HG02763 (cell line): ENCODE measurements around the gene SAMD5.

Experiments used
- ATAC-seq: cut with Tn5 transposase; IDR thresholded peaks from one replicate; pipeline ENCODE4 v1.9.1; 2021; ENCODE audit warnings: mild to moderate bottlenecking, moderate library complexity; ENCODE audit not compliant: unreplicated experiment

The SAMD5 gene

DNA sequence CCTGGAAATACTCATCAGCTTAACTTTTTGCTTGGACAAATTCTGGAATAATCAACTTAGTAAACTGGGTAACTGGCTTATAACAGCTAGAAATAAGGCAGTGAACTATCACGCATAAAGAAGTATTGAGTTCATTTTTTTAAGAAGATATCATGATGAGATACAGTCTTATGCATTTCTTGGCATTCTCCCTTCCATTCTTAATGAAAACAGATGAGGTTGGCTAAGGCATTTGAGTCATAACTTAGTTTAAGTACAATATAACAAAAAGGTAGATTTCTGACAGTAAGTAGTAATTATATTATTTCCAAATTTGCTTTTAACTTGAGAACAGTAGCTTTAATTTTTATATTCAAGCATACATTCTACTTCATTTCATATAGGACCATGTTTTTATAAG lies 56.1 kb downstream of the SAMD5 start:
- ATAC-seq = no peak

DNA sequence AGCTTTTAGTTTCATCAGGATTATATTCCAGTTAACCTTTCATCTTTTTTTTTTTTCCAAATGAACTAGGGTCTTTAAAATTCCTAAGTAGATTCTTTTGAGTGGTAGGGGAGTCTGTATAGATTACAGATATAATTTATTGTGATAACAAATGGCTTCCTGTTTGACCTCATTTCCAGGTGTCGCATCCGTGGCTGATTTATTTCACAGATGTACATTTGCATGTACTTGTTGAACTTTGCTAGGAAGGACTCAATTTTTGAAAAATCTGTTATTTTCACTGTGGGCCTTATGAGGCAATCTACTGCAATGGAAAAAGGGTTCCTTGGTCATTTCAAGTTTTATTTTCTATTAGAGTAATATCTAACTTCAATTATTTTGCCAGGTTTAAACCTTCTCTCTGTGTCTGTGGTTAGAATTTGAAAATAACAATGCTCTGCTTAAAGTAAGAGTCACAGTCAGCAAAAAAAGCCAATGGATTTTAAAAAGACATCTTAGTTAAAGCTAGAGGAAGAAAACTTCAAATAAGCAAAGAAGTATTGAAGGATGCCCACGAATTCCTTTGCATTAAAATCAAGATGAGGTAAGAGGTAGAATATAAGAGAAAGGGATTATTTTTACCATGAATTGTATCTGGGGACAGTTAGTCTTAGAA lies 57.9 kb downstream of the SAMD5 start:
- no peak for ATAC-seq

DNA sequence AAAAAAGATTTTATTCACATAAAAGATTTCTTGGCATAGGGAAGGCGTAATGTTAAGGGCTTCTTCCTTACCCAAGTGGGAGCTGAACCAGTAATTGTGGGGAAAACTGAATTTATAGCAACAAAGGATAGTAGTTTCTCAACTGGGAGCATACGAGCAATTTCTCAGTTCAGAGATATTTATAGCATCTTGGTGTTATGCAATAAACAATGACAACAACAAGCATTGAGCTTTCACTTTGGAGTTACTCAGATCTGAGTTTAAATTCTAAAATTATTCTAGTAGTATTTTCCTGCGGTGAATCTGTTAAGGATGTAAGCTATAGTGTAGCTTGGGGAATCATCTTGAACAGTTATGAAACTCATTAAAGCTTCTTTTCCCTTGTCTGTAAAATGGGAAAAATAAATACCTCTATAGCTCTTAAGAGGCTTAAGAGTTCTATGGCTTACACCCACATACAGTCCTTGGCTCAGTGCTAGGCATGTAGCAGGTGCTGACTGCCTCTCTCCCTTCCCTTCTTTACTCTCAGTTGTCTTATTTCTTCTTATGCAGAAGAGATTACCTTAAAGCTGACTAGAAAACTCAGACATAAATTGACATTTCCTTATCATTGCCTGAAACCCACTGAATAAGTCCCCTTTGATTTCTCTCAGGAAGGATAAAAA lies 58.8 kb downstream of the SAMD5 start:
- no peak for ATAC-seq

DNA sequence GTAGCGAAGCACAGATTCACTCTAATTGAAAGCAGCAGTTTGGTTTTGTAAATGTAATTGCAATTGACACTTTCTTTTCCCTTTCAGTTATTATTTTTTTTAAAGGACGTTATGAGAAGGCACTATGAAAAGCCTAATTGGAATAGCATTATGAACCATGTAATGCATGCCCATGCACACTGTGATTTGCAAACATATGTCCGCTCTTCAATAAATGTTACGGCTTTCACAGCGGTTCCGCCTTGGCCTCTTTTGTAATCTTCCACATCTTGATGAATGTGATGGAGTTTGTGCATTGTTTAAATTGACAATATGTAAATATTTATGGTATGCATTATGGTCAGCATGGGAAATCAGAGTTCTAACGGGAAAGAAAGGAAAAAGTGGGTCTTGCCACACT lies 61.3 kb downstream of the SAMD5 start:
- ATAC-seq = no peak

DNA sequence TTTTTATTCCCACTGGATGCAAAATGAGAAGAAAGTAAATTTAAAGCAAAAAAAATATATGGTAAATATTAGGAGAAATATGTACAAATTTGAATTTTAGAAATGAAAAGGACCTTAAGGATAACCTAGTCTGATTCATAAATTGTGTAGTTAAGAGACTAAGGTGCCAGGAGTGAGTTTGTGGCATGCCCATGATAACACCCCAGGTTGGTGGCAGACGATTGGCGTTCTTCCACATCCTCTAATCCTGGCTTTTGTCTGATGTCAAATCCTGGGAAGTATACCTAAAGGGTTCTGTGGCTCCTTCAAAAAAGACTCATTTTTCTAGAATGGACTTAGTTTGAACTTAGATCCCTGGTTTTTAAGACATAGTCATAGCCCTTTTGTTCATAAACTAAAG lies 62.2 kb downstream of the SAMD5 start:
- no peak for ATAC-seq

DNA sequence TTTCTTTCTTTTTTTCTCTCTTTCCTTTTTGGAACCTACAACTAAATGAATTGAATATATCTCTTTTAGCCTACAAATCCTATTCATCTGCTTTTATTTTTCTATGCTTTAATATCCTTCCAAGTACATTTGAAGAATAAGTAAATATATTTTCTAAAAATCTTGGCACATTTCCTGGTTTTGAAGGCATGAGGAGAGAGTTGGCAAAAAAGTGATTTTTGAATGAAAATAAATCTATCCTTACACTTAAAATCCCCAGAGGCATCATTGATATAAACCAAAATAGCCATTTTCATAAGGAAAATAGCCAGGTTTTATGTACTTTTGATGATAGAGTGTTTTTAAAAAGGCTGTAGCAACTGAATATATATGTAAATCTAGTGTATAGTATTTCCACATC lies 69.0 kb downstream of the SAMD5 start:
- no peak for ATAC-seq

DNA sequence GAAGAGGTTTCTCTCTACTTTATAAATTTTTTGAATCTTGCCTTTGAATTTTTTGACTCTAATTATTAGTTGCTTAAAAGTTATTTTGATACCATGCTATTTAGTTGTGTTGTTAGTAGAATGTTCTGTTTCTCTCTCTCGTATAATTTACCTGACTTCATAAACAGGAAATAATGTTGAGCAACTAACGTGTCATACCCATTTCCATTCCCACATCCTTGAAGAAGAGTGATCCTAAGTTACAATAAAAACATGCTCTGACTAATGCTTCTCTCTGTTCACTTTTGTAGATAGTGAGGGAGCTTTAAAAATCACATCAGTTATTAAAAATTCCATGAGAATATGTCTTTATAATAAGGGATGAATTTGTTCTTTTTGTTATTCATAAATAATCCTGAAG lies 69.7 kb downstream of the SAMD5 start:
- no peak for ATAC-seq

DNA sequence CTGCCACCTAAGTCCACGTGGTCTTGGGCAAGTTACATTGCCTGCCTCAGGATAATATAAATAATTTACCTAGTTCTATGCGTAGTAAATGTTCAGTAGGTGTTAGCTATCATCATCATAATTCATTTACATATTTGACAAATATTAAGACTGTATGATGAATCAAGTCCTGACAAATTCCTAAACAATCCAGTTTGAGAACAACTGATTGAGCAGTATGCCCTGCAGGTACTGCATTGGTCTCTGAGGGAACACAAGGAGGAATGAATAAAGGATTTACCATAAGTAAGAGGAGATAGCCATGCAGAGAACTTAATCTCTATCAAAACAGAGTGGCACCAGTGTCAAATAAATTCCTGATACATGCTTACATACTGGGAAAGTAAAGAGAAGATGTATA lies 70.4 kb downstream of the SAMD5 start:
- no peak for ATAC-seq

DNA sequence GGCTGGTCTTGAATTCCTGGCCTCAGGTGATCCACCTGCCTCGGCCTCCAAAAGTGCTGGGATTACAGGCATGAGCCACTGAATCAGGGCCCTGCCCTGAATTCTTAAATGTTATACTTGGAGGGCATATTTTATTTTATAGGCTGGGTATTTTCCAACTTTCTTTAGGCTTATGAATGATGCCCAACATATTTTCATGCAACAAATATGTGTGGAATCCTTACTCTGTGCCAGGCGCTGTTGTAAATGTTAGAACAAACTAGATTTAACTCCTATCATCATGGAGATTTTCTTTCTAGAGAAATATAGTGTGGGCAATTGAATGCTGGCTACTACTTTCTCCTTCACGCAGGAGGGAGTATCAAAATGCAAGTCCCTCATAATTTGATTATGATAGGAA lies 71.2 kb downstream of the SAMD5 start:
- no peak for ATAC-seq

DNA sequence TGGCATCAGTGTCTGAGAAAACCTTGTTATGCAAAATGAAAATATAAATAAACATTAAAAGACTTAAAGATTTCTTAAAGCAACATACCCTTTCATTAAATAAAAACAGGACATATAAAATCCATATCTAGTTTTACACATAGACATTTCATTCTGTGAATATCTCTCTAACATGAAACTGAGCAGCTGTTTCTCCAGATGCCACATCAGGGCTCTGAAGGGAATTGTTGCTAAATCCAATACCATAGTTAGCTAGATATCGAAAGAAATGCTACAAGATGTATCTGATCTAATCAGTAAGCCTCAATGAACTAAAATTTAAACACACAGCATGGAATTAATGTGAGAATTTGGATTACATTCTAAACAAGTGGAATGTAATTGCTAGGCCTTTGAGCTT lies 74.5 kb downstream of the SAMD5 start:
- no peak for ATAC-seq

DNA sequence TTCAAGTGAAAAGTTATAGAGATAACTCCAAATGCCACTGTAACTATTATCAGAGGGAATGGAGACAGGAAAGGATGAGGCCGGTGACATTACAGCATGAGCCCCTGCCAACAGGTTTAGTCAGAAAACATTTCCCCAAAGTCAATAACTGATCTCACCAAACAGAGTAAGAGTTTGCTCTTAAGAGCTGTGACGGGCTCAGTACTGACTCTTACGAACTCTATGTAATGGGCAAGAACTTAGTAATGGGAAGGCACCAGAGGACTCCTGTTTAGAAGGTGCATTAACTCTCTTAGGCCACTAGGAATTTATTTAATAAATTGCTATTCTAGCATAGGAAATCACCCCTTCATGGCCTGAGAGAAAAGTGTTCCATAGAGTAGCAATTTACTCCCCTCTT lies 76.8 kb downstream of the SAMD5 start:
- ATAC-seq = no peak

DNA sequence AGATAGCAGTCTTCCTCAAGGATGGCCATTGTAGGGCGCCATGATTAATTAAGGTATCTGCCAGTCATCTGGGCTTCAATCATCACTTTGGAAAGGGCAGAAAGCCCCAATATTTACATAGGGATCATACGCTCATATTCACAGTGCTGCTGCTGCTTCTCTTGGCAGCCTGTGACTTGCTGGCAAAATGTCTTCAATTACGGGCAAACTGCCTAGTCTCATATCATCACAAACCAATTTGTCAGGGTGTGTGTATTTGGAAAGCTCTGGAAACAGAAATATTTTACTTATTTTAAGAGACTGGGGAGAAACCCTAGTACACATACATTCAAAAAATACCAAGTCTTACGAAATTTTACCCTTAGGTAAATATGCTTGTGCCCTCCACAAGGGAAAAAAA lies 77.6 kb downstream of the SAMD5 start:
- ATAC-seq = no peak

DNA sequence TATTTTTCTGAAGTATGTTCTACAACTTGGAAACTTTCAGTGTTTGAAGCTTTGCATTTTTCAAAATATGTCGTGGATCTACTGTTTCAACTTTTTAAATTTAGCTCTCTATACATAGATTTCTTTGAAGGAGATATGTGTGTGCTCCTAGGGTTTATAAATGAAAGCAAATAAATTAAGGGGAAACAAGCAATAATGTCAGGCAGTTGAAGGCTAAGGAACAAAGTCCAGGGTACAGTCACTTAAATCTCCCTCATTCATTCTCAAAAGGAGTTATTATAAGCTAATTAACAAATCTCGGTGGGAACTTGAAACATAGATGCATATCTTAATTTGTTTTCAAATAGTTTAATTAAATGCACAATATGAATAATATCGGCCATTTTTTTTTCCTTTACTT lies 79.4 kb downstream of the SAMD5 start:
- no peak for ATAC-seq

DNA sequence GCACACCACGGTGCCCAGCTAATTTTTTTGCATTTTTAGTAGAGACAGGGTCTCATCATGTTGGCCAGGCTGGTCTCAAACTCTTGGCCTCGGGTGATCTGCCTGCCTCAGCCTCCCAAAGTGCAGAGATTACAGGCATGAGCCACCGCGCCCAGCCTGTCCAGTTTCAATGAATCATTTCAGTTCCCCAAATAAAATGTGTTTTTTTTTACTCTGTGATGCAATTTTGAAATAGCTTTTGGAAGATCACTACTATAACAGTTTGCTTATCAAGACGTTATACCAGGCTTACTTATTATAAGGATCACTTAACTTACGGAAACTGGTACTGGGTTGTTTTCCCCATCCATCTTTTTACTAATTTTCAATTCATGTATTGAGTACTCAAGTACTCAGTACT lies 80.0 kb downstream of the SAMD5 start:
- no peak for ATAC-seq

DNA sequence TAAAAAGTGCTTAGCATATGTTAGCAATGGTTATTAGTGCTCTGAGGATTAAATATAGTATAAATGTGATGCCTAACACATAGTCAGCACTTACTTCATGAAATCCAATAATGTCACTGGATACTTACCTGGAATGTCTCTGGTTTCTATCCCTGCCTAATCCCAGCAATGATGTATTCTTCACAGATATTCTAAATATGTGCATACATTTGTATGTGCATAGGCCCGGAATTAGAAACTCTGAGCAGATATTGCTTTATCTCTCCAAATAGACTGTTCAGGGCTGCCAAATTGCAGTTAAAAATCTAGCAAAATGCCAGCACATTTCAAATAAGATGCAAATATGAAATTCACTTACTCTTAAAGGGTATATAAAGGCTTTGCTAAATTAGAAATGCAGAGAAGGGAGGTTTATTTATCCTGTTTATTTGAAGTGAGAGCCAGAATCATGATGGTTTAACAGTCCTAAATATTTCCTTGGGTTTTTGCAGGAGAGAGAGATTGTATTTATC lies 81.3 kb downstream of the SAMD5 start:
- no peak for ATAC-seq

DNA sequence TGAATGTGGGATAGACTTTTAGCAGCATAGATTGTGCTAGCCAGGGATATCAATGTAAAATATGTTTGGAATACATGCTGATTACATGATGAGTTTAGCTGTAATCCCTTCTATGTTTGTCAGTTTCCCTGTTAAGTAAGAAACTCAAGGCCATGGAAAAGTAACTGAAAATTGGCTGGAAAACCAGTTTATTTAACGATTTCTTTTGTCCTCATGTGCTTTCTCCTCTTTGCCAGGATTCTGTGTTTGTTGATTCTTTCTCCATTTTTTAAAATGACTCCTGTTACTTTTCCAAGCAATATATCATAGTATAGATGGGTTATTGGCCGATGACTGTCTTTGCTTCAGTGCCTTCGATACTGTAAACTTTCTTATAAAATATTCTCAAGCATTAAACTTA lies 87.5 kb downstream of the SAMD5 start:
- ATAC-seq = no peak

DNA sequence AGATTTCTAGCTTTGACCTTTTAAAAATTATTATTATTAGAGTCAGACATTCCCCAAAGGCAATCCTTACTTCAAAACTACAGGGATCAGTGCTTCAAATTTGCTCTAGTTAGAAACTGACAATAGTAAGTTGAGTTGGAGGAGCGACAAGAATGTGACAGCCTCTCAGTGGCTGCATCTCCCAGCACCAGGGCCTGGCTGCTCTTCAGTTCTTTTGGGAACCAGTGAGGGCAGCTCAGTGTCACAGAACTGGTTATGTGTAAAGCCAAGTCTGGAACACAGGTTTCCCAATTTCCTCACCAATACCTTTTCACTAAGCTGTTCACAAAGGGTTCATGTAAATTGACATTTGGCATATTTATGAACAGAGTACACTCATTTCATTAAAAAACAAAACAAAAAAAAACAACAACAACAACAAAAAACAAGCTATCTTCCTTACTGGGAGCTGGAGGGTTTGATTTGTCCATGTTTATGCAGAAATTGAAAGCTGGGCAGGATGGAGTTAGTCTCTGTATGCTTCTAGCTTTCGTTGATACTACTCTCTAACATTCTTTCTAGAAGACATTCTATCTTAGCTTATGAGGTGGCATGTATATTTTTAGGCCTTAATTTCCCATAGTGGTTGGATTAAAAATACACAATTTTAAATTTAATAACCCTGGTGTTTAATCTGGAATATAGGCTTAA lies 95.0 kb downstream of the SAMD5 start:
- ATAC-seq = no peak

DNA sequence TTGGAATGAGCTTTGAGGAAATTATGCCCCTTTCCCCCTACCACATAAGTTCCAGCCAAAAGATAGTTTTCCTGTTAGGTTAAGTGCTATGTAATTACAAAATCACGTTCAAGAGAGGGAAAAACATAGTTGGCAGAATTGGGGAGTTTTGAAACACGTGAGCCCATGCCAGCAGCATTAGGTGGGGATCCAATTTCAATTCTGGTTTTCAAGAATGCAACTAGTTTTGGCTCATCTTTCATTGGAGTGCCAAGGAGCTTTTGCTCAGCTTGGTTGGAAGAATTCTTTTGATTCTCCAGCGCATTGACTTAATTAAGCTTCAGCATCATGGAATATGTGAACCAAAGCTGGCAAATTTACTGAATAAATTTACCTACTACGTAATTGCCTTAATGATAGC lies 95.9 kb downstream of the SAMD5 start:
- no peak for ATAC-seq

DNA sequence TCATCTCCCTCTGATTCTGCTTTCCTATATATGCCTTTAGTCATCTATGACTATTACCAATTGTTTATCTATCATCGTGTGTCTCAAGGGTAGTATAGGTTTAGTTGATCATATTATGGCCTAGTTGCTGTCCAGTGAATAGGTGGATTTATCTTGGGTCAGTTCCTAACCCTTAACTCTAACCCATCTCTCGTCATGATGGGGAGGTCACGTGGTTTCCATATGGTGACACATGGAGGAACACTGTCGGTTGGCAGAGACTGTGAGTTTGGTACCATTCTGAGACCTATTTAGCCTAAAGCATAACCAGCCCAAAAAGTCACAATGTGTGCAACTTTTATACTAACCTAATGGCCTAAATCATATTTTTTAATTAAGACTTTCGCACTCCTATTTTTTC lies 103.5 kb downstream of the SAMD5 start:
- no peak for ATAC-seq

DNA sequence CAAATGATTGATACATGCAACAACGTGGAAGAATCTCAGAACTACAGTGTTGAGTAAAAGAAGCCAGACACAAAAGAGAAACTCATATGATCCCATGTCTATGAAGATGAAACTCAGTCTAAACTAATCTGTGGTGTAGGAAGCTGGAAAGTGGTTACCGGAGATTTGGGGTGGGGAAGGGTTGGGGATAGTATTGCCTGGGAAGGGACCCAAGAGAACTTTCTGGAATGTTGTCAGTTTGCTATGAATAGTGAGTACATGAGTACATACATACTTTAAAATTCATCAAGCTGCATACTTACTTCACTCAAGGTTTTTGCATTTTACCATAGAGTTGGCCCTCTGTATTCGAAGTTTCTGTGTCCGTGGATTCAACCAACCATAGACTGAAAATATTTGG lies 106.0 kb downstream of the SAMD5 start:
- ATAC-seq = no peak

DNA sequence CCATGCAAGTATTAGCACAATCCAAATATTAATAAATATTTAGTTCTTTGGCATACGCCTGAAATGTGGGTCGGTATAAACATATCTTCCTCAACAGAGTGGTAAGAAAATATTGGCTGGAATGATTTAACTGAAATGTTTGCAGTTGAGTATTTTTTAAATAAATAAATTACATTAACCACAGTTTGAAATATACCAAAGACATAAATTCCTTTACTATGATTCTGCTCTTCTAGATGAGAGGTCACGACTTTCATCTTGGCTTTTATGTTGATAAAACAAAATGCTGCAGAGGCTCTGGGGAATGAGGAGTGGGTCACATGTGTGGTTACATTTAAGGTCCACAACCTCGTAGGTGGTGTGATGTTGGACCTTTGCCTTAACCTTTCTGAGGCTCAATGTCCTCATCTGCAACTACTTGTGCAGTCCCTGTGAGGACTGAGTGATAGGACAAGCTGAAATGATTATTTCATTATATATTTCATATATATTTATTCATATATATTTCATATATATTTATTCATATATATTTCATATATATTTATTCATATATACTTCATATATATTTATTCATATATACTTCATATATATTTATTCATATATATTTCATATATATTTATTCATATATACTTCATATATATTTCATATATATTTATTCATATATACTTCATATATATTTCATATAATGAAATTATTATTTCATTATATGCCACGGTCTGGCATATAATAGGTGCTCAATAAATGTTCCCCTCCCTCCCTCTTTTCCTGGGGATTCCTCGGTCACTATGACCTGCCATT lies 107.4 kb downstream of the SAMD5 start:
- ATAC-seq = no peak
